GM18505 (cell line): ENCODE results near the gene NUAK2.
"Not testable (repeated sequence)": the region's sequence is repeated elsewhere in the genome, so short reads cannot be mapped to it uniquely, and the experiment has no call there.

Experiments used
- ATAC-seq: cut with Tn5 transposase; IDR thresholded peaks from one replicate; pipeline ENCODE4 v1.9.1; 2021; ENCODE audit not compliant: unreplicated experiment
- POLR2A ChIP-seq: IDR thresholded peaks from 4 replicates; pipeline ENCODE4 v1.6.1; 2011; ENCODE audit warnings: borderline replicate concordance; ENCODE audit not compliant: insufficient read depth, insufficient read length; ENCODE audit errors: extremely low read depth

Gene NUAK2

GRCh38 chr1:205321162-205321958, at the start of gene NUAK2:
NUAK2 (minus strand) TSS chr1:205321745; CDS start chr1:205321628, 117 bp downstream.
- ATAC-seq, result no peak
- TF ChIP-seq POLR2A, result peak; percentile 41

GRCh38 chr1:205370780-205371179, 49.2 kb upstream of the NUAK2 start:
- ATAC-seq, result no peak
- TF ChIP-seq POLR2A, result no peak

GRCh38 chr1:205369701-205370123, 48.2 kb upstream of the NUAK2 start:
- TF ChIP-seq POLR2A, result no peak
- ATAC-seq, result no peak

GRCh38 chr1:205368478-205368877, 46.9 kb upstream of the NUAK2 start:
- no peak for ATAC-seq
- no peak for TF ChIP-seq POLR2A

GRCh38 chr1:205365945-205366463, 44.5 kb upstream of the NUAK2 start:
- no peak for TF ChIP-seq POLR2A
- ATAC-seq, result no peak

GRCh38 chr1:205365086-205365485, 43.5 kb upstream of the NUAK2 start:
- ATAC-seq, result not testable (repeated sequence)

- TF ChIP-seq POLR2A, result no peak
- ATAC-seq, result no peak
Observed at GRCh38 chr1:205360891-205361290, 39.3 kb upstream of the NUAK2 start.

GRCh38 chr1:205359771-205360565, 38.4 kb upstream of the NUAK2 start:
- no peak for ATAC-seq
- no peak for TF ChIP-seq POLR2A

- no peak for ATAC-seq
- TF ChIP-seq POLR2A, result no peak
Observed at GRCh38 chr1:205358579-205358978, 37.0 kb upstream of the NUAK2 start.

GRCh38 chr1:205357567-205357966, 36.0 kb upstream of the NUAK2 start:
- ATAC-seq, result no peak
- no peak for TF ChIP-seq POLR2A

- no peak for TF ChIP-seq POLR2A
- no peak for ATAC-seq
Observed at GRCh38 chr1:205356440-205357139, 35.0 kb upstream of the NUAK2 start, which contains the start of gene KLHDC8A. KLHDC8A (minus strand) TSS chr1:205356922; CDS start chr1:205343604, 13,318 bp downstream.

GRCh38 chr1:205355075-205355453, 33.5 kb upstream of the NUAK2 start:
- ATAC-seq, result no peak
- no peak for TF ChIP-seq POLR2A
